Tongue (tissue), 2 donors: ENCODE results near the gene ZDHHC16. TPM values are rescaled to one million over a fixed set of nuclear protein-coding genes. Genes with fewer than 3 reads are reported as not detected.

Experiments used
- DNase-seq: peaks from one replicate; pipeline ENCODE4 v3.0.0-alpha.2; 2015
- total RNA-seq: library from RNA; depleted of rRNA; stranded (reverse); fragments of >200 nt; gene quantifications from one replicate; pipeline ENCODE4 v1.2.3, GENCODE V29; 2014

ZDHHC16 gene
- total RNA-seq, 1 donor from 2014 or later = 35.9 TPM

DNA sequence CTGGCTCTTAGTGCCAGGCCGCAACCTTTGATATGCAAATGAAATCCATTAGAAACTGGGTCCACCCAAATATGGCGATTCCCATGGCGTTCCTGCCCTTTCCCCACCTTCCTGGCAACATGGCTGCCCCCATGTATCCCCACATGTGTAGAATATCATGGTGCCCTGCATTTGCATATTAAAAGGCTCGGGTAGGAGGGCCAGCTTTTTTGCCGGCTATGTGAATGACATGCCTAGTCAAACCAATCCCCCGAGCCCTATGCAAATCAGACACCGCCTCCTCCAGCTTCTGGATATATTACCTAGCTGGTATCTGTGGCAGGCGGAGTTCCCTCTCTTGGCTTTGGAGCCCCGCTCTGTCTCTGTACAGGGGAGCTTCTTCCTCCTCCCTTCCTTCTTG, 34.0 kb downstream of the ZDHHC16 start:
- no peak for DNase-seq

- DNase-seq = no peak
These were observed 35.1 kb downstream of the ZDHHC16 start for GRCh38 chr10:97481071-97481470.

- DNase-seq = no peak
These were observed 36.4 kb downstream of the ZDHHC16 start for GRCh38 chr10:97482381-97482780.

DNA sequence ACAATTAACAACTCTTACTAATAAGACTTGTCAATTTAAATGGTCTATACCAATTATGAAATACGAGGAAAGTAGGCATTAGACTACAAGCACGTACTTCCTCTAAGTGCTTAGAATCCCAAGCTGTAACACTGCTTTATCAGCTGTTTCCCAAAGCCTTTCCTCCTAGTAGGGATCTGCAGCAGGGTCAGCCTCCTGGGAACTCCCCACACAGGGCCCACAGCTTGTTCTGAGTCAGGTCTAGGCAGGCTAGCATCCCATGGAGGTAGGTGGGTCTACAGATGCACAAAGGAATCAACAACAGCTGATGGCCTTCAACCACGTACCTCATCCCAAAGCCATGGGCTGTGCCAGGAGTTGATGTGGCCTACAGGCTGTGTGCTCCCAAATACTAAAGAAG, 37.5 kb downstream of the ZDHHC16 start:
- no peak for DNase-seq

- DNase-seq = peak; percentile 54
These were observed 37.9 kb downstream of the ZDHHC16 start for GRCh38 chr10:97483921-97484320.

- DNase-seq = no peak
These were observed 39.8 kb downstream of the ZDHHC16 start for GRCh38 chr10:97485647-97486281.

GRCh38 chr10:97490592-97490991, 44.6 kb downstream of the ZDHHC16 start:
- peak; percentile 88 for DNase-seq

DNA sequence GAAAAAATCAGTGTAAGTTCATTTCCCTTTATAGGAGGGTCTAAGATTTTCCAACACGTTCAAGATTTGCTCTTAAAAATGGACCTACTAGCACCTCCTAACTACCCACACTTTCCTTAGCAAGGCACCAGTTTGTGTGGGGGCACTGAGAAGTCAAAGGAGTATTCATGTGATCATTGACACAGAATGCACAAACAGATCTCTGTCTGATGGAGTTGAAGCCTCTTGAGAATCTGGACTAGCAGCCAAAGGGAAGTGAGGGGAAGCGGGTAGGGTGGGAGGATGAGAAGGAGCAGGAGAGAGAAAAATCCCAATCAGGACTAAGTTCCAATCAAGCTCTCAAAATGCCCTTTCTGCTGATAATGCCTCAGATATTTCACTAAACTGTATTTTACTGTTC, 48.2 kb downstream of the ZDHHC16 start:
- DNase-seq = no peak

DNA sequence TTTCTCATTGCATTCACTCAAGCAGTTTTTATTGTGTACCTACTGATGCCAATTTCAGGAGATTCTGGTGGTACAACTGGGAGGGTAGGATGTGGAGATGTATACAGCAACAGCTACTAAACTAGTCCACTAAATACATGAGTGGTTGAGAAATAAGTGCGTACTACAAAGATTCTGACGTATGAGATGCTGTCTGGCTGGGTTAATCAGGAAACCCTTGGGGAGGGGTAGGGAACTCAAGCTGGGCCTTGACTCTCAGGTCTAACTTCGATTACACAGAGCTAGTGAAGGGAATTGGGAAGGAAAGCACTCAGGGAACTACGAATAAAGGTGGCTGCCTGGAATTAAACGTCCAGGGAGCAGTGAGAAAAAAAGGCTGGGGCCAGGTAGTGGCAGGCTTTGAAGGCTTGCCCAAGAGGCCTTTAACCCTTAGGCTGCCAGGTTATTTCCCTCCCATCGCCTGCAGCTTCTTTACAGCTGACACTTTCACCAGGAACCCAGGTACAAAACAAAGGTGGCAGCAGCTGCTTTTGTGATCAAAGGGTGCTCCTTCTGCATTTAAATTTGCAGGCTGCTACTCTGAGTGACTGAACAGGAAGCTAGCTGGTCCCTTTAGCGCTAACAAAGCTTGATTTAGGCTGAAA, 49.0 kb downstream of the ZDHHC16 start:
- no peak for DNase-seq

GRCh38 chr10:97497572-97498075, 51.6 kb downstream of the ZDHHC16 start:
- DNase-seq = peak; percentile 85

DNA sequence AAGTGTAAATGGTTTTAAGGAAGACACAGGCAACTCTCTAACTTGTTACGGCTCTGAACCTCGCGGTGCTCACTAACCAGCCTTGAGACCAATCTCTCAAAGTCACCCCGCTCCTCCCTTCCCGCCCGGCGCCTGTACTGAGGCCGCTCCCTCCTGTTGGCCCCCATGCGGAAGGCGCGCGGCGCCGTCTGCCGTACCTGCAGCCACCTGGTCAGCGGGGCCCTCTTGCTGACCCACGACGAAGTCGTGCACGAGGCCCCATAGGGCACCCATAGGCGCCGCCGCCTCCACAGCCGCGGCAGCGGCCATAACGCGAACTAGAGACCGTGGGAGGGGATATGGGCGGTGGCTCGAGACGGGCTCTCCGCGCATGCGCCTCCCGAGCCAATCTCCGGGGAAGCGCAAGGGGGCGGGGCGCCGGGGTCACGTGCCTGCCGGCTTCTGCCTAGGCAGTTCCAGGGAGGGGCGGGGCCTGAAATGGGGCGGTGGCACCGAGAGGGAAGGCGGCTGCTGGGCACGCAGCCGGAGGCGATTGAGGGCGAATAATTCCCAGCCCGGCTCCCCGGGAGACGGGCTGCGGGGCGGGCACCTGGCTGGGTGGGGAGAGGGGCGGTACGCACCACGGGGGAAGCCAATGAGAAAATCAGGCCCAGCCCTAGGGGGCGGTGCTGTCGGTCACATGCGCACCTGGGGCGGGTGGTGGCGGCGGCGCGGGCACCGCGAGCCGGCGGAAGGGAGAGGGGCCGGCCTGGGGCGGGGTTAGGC, 52.3 kb downstream of the ZDHHC16 start, which contains the start of gene MMS19:
MMS19 (minus strand) TSS at position 347 of the 765 bp plus-strand sequence; CDS start at position 309, 38 bp downstream.
- DNase-seq = peak; percentile 100

GRCh38 chr10:97498841-97499560, 53.0 kb downstream of the ZDHHC16 start, which contains the start of gene UBTD1:
TSS of gene UBTD1 (plus strand) at chr10:97498924. CDS start at chr10:97499204, 280 bp downstream.
- peak; percentile 64 for DNase-seq

DNA sequence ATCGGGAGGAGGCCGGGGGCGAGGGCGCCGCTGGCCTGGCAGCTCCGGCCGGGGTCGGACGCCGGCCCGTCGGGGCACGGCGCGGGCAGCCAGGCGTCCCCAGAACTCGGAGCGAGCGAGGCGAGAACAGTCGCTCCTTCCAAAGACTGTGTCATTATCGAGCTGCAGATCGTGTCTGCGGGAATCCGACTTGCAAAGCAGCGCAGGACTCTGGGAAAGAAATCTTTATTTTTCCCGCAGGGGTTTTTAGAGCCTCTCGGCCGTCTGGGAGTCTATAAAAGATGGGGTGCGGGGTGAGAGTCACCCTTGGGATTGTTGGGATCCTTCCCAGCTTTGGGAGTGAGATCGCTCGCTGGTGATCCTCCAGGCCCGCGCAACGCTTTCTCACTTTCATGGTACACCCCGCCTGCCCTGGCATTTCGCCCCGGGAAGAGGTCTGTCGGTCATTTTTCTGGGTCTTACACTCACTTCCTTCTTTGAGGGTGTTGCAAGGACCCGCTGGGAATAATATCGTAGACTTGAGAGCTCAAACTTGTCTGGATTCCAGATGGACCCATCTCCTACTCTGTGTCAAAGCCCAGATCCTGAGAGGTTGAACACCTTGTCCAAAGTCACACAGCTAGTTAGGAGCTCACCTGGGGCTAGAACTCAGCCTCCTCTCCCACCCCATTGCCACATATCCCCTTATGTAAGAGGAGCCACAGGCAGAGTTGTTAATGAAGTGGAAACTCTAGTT, 53.8 kb downstream of the ZDHHC16 start:
- DNase-seq = peak; percentile 41

DNA sequence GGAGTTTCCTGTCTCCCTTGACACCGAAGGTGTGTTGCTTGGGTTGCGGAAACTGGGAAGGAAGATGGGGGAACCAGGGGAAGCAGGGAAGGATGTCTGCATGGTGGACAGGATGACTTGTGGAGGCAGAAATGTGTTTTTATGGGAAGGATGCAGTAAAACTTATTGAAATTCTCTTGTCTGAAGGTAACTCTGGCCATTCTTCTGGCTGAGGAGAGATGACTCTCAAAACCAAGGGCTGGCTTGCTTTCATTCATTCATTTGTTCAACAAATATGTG, 54.3 kb downstream of the ZDHHC16 start:
- DNase-seq = no peak

- no peak for DNase-seq
These were observed 56.9 kb downstream of the ZDHHC16 start for GRCh38 chr10:97502916-97503315.

DNA sequence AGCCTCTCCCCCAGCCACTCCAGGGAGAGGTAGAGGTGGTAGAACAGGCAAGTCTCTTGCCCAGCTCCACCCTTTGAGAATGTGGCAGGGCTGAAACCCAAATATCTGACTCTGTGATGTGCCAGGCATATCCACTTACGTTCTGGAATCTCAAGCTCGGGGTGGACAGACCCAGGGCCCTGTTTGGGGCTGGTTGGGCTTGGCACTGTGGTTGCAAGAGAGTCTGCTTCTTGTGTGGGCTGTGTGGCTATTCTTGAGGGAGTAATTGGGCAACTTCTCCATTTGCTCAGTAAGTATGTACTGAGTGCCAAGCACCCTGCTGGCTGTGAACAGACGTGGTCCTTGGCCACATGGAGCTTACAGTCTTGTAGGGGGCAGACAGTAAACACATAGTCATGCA, 57.4 kb downstream of the ZDHHC16 start:
- no peak for DNase-seq

DNA sequence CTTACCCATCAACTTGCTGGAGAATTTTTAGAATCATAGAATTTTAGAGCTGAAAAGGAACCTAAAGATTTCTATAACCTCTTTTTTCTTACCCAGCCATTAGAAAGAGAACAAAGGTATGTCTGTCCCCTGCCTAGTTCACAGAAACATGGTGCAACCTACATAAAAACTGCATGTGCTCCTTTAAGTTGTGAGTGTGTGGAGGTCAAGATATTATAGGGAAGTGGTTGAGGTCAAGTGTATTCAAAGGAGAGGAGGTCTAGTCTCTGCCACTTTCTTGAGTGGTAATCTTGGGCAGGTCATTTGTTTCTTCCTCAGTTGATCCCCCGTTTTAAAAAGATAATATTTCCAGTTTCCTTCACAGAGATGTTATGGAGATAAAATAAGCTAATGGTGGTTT, 59.2 kb downstream of the ZDHHC16 start:
- DNase-seq = no peak

DNA sequence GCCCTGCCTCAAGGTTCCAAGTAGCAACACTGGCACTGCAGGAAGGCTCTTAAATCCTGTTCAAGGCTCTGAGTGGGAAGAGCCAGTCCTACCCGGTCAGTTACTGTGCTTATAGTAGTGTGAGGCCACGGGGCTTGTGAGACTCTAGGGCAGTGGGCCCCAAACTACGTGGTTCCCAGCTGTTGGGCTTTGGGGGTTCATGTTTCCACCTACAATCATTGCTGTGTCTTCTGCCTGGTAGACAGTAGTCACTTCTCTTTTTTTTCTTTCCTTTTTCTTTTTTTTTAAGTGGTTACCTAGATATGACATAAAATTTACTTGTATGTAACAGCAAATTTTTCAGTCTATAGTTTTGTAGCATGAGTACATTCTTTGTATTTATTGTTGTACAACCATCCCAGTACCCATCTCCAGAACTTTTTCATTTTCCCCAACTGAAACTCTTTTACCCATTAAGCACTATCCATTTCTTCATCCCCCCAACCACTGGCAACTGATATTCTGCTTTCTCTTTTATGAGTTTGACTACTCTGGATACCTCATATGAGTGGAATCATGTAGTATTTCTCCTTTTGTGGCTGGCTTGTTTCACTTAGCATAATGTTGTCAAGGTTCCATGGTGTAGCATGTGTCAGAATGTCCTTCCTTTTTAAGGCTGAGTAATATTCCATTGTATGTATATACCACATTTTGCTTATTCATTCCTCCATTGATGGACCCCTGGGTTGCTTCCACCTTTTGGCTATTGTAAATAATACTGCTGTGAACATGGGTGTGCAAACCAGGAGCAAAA, 60.4 kb downstream of the ZDHHC16 start:
- no peak for DNase-seq
